Measurements from ENCODE around the gene GPR143.

GPR143 gene

GRCh38 chrX:9708086-9708485, 57.6 kb downstream of the GPR143 start:
- DNase-seq (ENCODE audit: low spot score) = no peak

- DNase-seq (ENCODE audit: low spot score) = no peak
These were observed 58.2 kb downstream of the GPR143 start for GRCh38 chrX:9707306-9708033.

GRCh38 chrX:9706421-9706820, 59.2 kb downstream of the GPR143 start:
- no peak for DNase-seq (ENCODE audit: low spot score)

DNA sequence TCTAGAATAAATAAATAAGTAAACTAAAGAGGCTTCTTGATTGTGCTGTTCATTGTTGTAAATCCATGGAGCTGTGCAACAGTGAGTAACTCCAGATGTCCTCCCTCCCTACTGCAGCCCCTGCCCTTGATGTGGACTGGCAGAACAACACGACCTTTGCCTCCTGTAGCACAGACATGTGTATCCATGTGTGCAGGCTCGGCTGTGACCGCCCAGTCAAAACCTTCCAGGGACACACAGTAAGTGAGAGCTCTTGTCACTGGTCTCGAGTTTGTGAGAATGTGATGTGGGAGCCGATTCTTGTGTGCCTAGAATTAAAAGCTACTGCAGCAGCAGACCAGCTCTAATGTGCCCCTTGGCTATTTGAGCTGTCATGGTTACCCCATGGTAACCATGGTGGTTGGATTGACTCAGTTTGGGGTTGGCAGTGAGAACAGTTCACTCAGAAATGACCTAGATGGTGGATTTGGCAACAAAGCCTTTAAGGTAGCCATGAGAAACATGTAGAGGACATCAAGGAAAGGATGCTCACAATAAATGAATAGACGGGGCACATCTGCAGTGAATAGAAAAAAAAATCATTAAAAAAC, 60.7 kb downstream of the GPR143 start:
- DNase-seq (ENCODE audit: low spot score) = no peak

GRCh38 chrX:9703406-9703805, 62.2 kb downstream of the GPR143 start:
- no peak for DNase-seq (ENCODE audit: low spot score)

GRCh38 chrX:9701790-9702189, 63.9 kb downstream of the GPR143 start:
- no peak for DNase-seq (ENCODE audit: low spot score)

DNA sequence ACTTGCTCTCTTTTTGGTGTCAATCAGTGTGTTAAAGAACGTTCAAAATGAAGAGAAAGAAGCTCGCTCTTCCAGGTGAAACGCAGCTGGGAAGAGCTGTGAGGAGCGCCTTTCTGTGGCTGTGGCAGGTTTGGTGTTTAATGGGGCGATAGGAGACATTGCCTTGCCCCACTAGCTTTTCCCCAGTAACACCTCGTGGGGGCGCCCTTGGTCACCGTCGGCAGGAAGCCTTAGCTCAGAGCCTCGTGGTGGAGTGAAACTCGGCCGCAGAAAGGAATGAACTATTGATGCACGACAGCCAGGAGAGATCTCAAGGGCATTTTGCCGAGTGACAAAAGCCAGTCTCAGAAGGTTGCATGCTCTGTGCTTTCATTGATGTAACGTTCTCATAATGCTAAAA, 65.1 kb downstream of the GPR143 start:
- no peak for DNase-seq (ENCODE audit: low spot score)

DNA sequence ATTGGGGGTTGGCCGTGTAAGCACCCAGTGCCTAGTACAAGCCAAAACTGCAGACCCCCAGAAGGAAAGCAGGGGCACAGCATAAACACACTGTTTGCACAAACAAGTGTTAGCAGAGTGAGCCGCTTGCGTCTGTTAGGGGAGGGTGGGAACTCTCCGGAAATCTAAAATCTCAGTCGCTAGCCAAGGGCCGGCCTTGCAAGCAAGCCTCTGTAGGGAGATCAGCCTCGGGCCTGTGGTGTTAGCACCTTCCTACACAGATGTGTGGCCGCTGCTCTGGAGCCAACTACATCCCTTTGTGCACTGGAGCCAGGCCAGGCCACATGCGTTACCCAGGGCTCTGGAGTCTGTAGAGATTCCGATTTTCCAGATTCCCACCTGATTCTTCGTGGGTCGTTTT, 67.1 kb downstream of the GPR143 start:
- no peak for DNase-seq (ENCODE audit: low spot score)

GRCh38 chrX:9693307-9694001, 72.2 kb downstream of the GPR143 start:
- no peak for DNase-seq (ENCODE audit: low spot score)

DNA sequence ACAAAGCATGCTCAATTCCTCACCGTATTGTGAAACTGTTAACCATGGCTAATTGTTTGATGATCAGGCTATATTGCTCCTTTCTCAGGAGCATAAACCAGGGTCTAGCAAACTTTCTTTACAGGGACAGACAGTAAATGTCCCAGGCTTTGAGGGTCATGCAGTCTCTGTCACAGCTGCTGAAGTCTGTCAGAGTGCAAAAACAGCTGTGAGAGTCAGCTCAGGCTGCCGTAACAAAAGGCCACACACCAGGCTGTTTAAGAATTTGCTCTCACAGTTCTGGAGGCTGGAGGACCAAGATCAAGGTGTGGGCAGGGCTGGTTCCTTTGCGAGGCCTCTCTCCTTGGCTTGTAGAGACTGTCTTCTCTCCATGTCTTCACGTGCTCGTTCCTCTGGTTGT, 75.6 kb downstream of the GPR143 start:
- DNase-seq (ENCODE audit: low spot score) = no peak

GRCh38 chrX:9688833-9689232, 76.8 kb downstream of the GPR143 start:
- no peak for DNase-seq (ENCODE audit: low spot score)

DNA sequence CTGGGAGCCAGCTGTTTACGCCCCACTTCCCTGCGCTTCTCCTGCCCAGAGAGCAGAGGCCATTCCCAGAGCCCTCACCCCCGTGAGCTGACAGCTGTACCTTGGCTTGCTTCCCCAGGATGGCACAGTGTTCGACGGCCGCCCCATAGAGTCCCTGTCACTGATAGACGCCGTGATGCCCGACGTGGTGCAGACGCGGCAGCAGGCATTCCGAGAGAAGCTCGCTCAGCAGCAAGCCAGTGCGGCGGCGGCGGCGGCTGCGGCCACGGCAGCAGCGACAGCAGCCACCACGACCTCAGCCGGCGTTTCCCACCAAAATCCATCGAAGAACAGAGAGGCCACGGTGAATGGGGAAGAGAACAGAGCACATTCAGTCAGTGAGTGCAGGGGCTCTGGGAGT, 77.7 kb downstream of the GPR143 start:
- no peak for DNase-seq (ENCODE audit: low spot score)

DNA sequence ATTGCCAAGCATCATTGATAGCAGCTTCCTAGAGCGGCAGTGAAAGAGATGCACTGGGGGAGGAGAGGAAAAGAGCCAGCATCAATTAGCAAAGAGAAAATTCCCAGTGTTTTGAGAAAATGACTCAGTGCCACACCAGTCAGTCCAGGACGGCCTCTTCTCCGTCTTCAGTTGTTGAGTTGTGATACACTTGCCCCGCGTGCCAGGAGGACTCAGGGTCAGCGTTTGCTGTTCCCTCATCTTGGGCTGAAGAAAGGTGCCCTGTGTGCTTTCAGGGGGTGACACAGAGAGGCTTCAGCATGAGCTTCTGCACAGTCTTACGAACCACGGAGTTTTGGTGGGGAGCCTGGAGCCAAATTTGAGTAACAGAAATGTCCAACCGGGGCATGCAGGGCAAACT, 82.3 kb downstream of the GPR143 start:
- DNase-seq (ENCODE audit: low spot score) = no peak

DNA sequence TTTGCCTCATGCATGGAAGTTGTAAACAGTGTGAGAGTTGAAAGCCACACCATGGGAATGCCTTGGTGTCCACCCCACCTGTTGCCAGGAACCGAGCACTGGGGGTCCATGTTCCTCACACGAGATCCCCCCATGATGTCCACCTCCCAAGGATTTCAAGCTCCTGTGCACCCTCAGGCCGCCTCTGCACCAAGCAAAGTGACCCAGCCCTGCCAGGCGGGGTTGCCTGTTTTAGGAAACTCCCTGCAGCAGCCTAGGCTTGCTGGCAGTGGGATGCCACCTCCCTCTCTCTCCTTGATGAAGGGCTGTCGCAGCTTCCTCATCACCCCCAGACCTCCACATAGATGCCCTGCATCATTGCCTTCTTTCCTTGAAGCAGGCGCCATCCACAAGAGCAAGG, 82.8 kb downstream of the GPR143 start:
- no peak for DNase-seq (ENCODE audit: low spot score)

GRCh38 chrX:9682456-9682855, 83.2 kb downstream of the GPR143 start:
- DNase-seq (ENCODE audit: low spot score) = peak; percentile 39

DNA sequence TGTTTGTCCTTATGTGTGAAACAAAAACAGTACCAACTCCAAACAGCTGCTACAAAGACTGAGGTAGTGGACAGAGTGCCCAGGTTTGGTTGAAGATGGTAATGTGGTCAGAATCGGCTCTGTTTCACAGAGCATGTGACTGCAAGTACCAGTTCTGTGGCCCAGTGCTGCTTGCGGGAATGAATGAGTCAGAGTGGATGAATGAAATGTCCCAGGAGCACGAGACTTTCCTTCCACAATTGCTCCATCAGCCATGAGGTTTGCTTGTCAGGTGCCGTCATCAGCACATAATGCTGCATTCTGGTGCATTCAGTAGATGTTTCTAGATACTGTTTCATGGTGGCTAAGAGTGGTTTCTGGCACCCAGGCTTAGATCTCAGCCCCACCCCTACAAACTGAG, 84.2 kb downstream of the GPR143 start:
- no peak for DNase-seq (ENCODE audit: low spot score)

DNA sequence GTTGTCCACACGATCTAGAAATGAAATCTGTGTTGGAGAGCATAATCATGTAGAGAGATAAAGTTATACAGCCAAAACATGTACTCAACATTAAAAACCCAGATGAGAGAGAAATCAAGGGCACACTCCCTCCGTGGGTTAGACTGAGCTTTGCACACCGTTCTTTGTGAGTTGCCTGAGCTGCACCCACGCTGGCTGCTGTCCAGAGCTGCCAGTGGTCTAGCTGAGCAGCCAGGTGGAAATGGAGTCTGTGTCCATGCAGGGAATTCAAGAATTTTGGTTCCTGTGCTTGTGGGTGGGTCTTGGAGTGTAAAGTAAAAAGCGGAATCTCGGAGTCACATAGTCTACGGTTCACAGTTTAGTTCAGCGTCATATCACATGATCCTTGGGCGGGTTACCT, 84.6 kb downstream of the GPR143 start:
- no peak for DNase-seq (ENCODE audit: low spot score)

GRCh38 chrX:9678215-9678965, 87.3 kb downstream of the GPR143 start:
- DNase-seq (ENCODE audit: low spot score) = no peak

GRCh38 chrX:9677098-9677739, 88.4 kb downstream of the GPR143 start:
- DNase-seq (ENCODE audit: low spot score) = no peak

DNA sequence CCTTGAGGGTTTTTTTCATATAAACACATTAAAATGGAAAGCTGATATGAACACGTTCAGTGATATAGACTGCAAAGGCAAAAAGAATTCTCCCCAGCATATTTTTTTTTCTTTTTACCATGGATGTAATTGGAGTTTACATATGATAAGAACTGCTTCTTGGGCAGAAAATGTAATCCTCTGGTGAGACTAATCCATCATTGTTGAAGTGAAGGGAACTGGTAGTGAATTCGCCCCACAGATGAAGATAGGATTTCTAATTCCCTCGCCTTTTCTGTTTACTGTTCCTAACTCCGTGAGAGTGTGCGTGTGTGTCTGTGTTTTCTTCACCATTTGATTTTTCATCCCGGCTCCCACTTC, 88.9 kb downstream of the GPR143 start:
- no peak for DNase-seq (ENCODE audit: low spot score)

DNA sequence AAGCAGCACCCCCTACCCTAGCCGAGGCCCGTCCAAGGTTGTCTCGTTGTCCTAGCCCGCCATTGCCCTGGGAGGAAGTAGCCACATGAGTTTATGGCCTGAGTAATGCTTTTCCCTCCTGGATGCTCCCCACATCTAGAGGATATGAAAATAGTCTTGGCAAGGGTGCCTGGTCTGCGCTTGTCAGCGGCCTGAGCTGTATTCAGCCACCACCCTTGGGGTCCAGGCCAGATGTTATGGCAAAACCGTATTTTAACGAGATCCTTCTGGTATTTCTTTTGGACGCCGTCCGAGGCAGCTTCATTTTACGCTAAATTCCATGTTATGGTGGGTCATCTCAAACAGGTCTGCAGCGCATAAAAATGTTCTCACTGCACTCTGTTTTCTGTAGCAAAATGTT, 89.3 kb downstream of the GPR143 start:
- no peak for DNase-seq (ENCODE audit: low spot score)
